GM23248 (cell line): ENCODE measurements around the gene PRODH2. TPM values are rescaled to one million over a fixed set of nuclear protein-coding genes. Genes with fewer than 3 reads are reported as not detected.

ENCODE experiments used
- DNase-seq: peaks from one replicate; pipeline ENCODE4 v3.0.0-alpha.2; 2015
- H2AFZ ChIP-seq: fragments of 200-600 bp; sonication (generic); 2 replicates; pipeline ENCODE4 v1.6.1; 2016; ENCODE audit warnings: antibody characterized with exemption
- H3F3A ChIP-seq: fragments of 200-600 bp; sonication (generic); 2 replicates; pipeline ENCODE4 v1.6.1; 2016; ENCODE audit warnings: mild to moderate bottlenecking, antibody characterized with exemption, mixed run types; ENCODE audit not compliant: insufficient read depth
- H3K27ac ChIP-seq: fragments of 200-600 bp; sonication (generic); 2 replicates; pipeline ENCODE4 v1.5.1; 2016; ENCODE audit warnings: mild to moderate bottlenecking
- H3K27me3 ChIP-seq: fragments of 200-600 bp; sonication (generic); replicated peaks from 2 replicates; pipeline ENCODE4 v1.6.1; 2016; ENCODE audit warnings: mild to moderate bottlenecking; ENCODE audit not compliant: insufficient read depth
- H3K36me3 ChIP-seq: fragments of 200-600 bp; sonication (generic); 2 replicates; pipeline ENCODE4 v1.6.1; 2016; ENCODE audit warnings: low read depth, mild to moderate bottlenecking
- H3K4me1 ChIP-seq: fragments of 200-600 bp; sonication (generic); 2 replicates; pipeline ENCODE4 v1.6.1; 2016; ENCODE audit warnings: mild to moderate bottlenecking; ENCODE audit not compliant: insufficient read depth
- H3K4me2 ChIP-seq: fragments of 200-600 bp; sonication (generic); one replicate; pipeline ENCODE4 v1.6.1; 2016; ENCODE audit warnings: mild to moderate bottlenecking; ENCODE audit not compliant: unreplicated experiment
- H3K4me3 ChIP-seq: fragments of 200-600 bp; sonication (generic); 2 replicates; pipeline ENCODE4 v1.5.1; 2016; ENCODE audit warnings: mild to moderate bottlenecking
- H3K79me2 ChIP-seq: fragments of 200-600 bp; sonication (generic); 2 replicates; pipeline ENCODE4 v1.6.1; 2016; ENCODE audit warnings: mild to moderate bottlenecking; ENCODE audit not compliant: insufficient read depth
- H3K9ac ChIP-seq: fragments of 200-600 bp; sonication (generic); 2 replicates; pipeline ENCODE4 v1.6.1; 2016; ENCODE audit warnings: mild to moderate bottlenecking
- H3K9me2 ChIP-seq: fragments of 200-600 bp; sonication (generic); 2 replicates; pipeline ENCODE4 v1.6.1; 2016; ENCODE audit warnings: mixed run types, mild to moderate bottlenecking, moderate library complexity; ENCODE audit not compliant: insufficient read depth
- H3K9me3 ChIP-seq: fragments of 200-600 bp; sonication (generic); one replicate; pipeline ENCODE4 v1.6.1; 2017; ENCODE audit warnings: low read depth
- H4K20me1 ChIP-seq: fragments of 200-600 bp; sonication (generic); 2 replicates; pipeline ENCODE4 v1.6.0; 2016; ENCODE audit not compliant: insufficient read depth
- EZH2 ChIP-seq: fragments of 200-600 bp; sonication (generic); IDR thresholded peaks from 2 replicates; pipeline ENCODE4 v1.6.1; 2018; ENCODE audit warnings: antibody characterized with exemption, mild to moderate bottlenecking; ENCODE audit not compliant: insufficient read depth, poor library complexity, severe bottlenecking
- EZH2phosphoT487 ChIP-seq: fragments of 200-600 bp; sonication (generic); IDR thresholded peaks from 2 replicates; pipeline ENCODE4 v1.6.1; 2018; ENCODE audit warnings: antibody characterized with exemption, moderate library complexity, mild to moderate bottlenecking, low read depth; ENCODE audit not compliant: insufficient read depth
- WGBS, 2 experiments: methylation state at CpG; one replicate each; pipeline ENCODE4 v1.1.6; 2015 to 2017; ENCODE audit warnings: low lambda C conversion rate in 2 of 2, low coverage in 1 of 2; ENCODE audit errors: missing lambda C conversion rate in 2 of 2; 5-methylcytosine and 5-hydroxymethylcytosine counted together
- in situ Hi-C: fragments of 300-500 bp; cut with MboI; formaldehyde crosslinking; loops from 2 replicates; pipeline ENCODE4 v1.15.0; 2020
- polyA plus RNA-seq: library from polyadenylated mRNA; unstranded; fragments of >200 nt; fragmentation: Nextera tagmentation; extraction: Ambion mirVana; gene quantifications from 2 replicates; pipeline ENCODE4 v1.2.1, GENCODE V29; 2016
- total RNA-seq: library from RNA; depleted of rRNA; stranded (reverse); fragments of >200 nt; shearing (Covaris generic); gene quantifications from 2 replicates; pipeline ENCODE4 v1.2.3, GENCODE V29; 2014

Gene PRODH2
- total and polyA plus RNA-seq, 2 experiments from 2014 or later, result not detected

DNA sequence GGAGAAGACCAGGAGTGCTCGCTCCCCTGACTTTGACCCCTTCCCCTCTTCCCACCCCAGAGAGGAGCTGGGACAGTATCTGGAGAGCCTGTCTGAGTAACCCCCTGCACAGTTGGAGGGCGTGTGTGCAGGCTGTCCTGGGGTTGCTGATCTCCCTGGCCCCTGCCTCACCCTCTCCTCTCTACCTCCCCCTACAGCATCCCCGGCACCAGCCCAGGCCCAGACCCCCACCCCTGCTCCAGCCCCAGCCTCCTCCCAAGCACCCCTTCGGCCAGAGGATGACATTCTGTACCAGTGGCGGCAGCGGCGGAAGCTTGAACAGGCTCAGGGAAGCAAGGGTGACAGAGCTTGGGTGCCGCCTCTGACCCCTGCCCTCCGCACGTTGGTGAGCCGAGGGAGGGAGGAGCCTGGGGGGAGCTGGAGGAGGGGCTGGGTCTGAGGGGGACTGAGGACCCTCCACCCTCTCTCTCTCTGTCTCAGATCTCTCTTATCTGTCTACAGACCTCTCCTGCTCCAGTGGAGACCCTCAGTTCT is 46.0 kb downstream of the PRODH2 start:
- no peak overlapping the region for H3K9ac ChIP-seq
- DNase-seq, result no peak
- no peaks in the 10 kb centered on the region for H3K27me3 ChIP-seq
- H3K36me3 ChIP-seq, result peaks cover 5% of the 10 kb centered on the region; the same call in 1 of the 2 replicates
- no peaks in the 10 kb centered on the region for H4K20me1 ChIP-seq
- 85 to 92% methylated on average over 5 to 11 of the region's 11 CpGs for WGBS, 2 experiments
- H3F3A ChIP-seq, result no peaks in the 10 kb centered on the region
- no peak overlapping the region for H3K4me3 ChIP-seq
- H3K9me2 ChIP-seq, result no peaks in the 10 kb centered on the region
- no peaks in the 10 kb centered on the region for H3K9me3 ChIP-seq
- no peak overlapping the region for H3K4me2 ChIP-seq
- no peaks in the 10 kb centered on the region for H3K4me1 ChIP-seq
- in situ Hi-C loops, result no loop called here
- TF ChIP-seq EZH2phosphoT487, result no peak
- TF ChIP-seq EZH2, result no peak
- H3K79me2 ChIP-seq, result no peaks in the 10 kb centered on the region
- H2AFZ ChIP-seq, result no peak overlapping the region
- no peak overlapping the region for H3K27ac ChIP-seq

DNA sequence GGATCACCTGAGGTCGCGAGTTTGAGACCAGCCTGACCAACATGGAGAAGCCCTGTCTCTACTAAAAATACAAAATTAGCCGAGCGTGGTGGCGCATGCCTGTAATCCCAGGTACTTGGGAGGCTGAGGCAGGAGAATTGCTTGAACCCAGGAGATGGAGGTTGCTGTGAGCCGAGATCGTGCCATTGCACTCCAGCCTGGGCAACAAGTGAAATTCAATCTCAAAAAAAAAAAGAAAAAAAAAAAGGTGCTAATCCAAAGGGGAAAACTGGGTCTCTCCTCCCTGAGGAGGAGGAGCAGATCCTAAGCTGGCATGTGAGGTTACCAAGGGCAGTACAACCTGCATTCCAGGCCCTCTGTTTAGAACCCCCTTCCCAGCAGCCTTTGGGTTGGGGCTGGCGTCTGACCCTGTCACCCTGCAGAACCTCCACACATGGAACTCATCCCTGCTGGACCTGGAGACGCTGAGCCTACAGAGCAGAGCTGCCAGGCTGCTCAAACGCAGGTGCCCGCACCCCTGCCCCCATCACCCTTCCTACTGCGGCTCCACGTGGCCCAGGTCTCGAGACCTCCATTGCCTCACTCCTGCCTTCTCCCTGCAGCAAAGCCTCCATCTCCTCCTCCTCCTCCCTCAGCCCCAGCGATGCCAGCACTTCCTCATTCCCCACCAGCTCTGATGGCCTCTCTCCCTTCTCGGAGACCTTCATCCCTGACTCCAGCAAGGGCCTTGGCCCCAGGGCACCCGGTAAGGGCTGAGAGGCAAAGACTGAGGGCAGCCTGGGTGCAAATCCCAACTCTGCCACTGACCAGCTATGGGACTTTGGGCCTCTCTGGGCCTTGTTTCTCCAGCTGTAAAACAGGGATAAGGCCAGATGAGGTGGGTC is 48.0 kb downstream of the PRODH2 start:
- Histone ChIP-seq H3K4me2 (no peak overlapping the region), H3K9ac (no peak overlapping the region), H3K36me3 (peaks cover 10% of the 10 kb centered on the region; the same call in 1 of the 2 replicates), H3K4me1 (no peaks in the 10 kb centered on the region), H2AFZ (no peak overlapping the region), H3K27me3 (no peaks in the 10 kb centered on the region), H3K27ac (no peak overlapping the region), H3F3A (no peaks in the 10 kb centered on the region), H3K79me2 (peaks cover 18% of the 10 kb centered on the region), H4K20me1 (no peaks in the 10 kb centered on the region), H3K9me2 (no peaks in the 10 kb centered on the region), H3K4me3 (no peak overlapping the region), H3K9me3 (no peaks in the 10 kb centered on the region)
- TF ChIP-seq EZH2phosphoT487 (no peak), EZH2 (no peak)
- WGBS, 2 experiments, result 87 to 92% methylated on average over 15 to 17 of the region's 17 CpGs
- in situ Hi-C loops, result no loop called here
- no peak for DNase-seq

DNA sequence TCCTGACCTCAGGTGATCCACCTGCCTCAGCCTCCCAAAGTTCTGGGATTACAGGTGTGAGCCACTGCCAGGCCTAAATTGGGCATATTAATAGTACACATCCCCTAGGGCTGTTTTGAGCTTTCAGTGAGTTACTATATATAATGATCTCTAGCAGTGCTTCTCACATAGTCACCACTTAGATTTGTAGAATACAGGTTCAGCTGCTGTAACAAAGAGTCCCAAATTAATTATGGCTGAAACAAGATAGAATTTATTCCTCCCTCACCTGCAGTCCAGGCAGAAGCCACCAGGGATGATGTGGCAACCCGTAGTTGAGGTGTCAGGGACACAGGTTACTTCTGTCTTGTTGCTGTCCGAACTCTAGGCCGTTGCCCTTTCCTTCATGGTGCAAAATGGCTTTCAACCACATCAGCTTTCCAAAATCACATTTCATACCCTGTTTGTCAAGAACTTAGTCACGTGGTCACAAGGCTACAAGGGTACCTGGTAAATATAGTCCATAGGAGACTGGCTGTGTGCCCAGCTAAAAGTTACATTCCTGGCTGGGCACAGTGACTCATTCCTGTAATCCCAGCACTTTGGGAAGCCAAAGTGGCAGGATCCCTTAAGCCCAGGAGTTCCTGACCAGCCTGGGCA is 51.8 kb downstream of the PRODH2 start:
- Histone ChIP-seq H4K20me1 (no peaks in the 10 kb centered on the region), H3K4me3 (no peak overlapping the region), H3K9ac (no peak overlapping the region), H3K9me2 (no peaks in the 10 kb centered on the region), H3K9me3 (no peaks in the 10 kb centered on the region), H3K4me1 (peaks cover 16% of the 10 kb centered on the region), H3K36me3 (peaks cover 10% of the 10 kb centered on the region; the same call in 1 of the 2 replicates), H3K27me3 (no peaks in the 10 kb centered on the region), H3F3A (peaks cover 3% of the 10 kb centered on the region; the same call in 1 of the 2 replicates), H3K4me2 (no peak overlapping the region), H2AFZ (no peak overlapping the region), H3K27ac (no peak overlapping the region), H3K79me2 (peaks cover 31% of the 10 kb centered on the region)
- 85 to 93% methylated on average over 4 of the region's 4 CpGs for WGBS, 2 experiments
- in situ Hi-C loops, result no loop called here
- no peak for TF ChIP-seq EZH2phosphoT487
- DNase-seq, result no peak

DNA sequence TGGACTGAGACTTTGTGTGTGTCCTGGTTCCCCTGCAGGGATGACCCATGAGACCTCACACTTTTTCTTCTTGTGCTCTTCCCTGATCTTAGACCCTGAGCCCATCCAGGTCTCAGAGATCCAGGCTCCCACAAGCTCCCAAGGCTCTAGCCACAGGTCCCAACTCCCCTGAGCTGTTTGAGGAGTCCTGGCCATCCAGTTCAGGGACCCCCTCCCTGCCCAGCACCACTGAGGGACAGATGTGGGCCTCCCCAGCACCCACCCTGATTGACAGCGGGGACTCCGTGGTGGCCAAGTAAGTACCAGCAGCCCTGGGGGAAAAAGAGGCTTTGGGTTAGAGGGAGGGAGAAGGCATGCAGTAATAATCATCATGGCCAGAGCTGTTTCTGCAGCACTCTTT is 52.9 kb downstream of the PRODH2 start:
- Histone ChIP-seq H3K27ac (no peak overlapping the region), H3F3A (peaks cover 3% of the 10 kb centered on the region; the same call in 1 of the 2 replicates)

More for the DNA sequence above, 52.9 kb downstream of the PRODH2 start:
- peaks cover 31% of the 10 kb centered on the region for H3K79me2 ChIP-seq
- peaks cover 10% of the 10 kb centered on the region; the same call in 1 of the 2 replicates for H3K36me3 ChIP-seq
- H3K9ac ChIP-seq, result no peak overlapping the region
- no peak overlapping the region for H3K4me3 ChIP-seq
- peaks cover 21% of the 10 kb centered on the region for H3K4me1 ChIP-seq
- WGBS, 2 experiments, result 96 to 97% methylated on average over 2 of the region's 2 CpGs
- no peak for DNase-seq
- H4K20me1 ChIP-seq, result no peaks in the 10 kb centered on the region
- H2AFZ ChIP-seq, result no peak overlapping the region
- no peaks in the 10 kb centered on the region for H3K9me2 ChIP-seq
- in situ Hi-C loops, result no loop called here
- H3K27me3 ChIP-seq, result no peaks in the 10 kb centered on the region
- H3K9me3 ChIP-seq, result no peaks in the 10 kb centered on the region
- TF ChIP-seq EZH2phosphoT487, result no peak
- TF ChIP-seq EZH2, result no peak
- H3K4me2 ChIP-seq, result no peak overlapping the region
